Muscle layer of duodenum (tissue), 2 donors: ENCODE results near the gene SNW1.
"Not testable (repeated sequence)": the region's sequence is repeated elsewhere in the genome, so short reads cannot be mapped to it uniquely, and the experiment has no call there.

Experiments used
- H3K27ac ChIP-seq: one replicate; pipeline ENCODE4 v1.7.0; 2013; ENCODE audit warnings: mild to moderate bottlenecking, low read length
- H3K27me3 ChIP-seq: one replicate; pipeline ENCODE4 v1.7.0; 2013; ENCODE audit warnings: low read depth, mild to moderate bottlenecking, control low read depth, low read length
- H3K36me3 ChIP-seq, 2 donors: one replicate each; pipeline ENCODE4 v1.7.0; 2013; ENCODE audit warnings: low read length in 2 of 2, control low read depth in 1 of 2, mild to moderate bottlenecking in 1 of 2; ENCODE audit not compliant: insufficient read depth in 2 of 2, control insufficient read depth in 1 of 2
- H3K4me1 ChIP-seq, 2 donors: one replicate each; pipeline ENCODE4 v1.7.0; 2013; ENCODE audit warnings: low read length in 2 of 2, mild to moderate bottlenecking in 2 of 2, control low read depth in 1 of 2, moderate library complexity in 1 of 2; ENCODE audit not compliant: insufficient read depth in 2 of 2, control insufficient read depth in 1 of 2
- H3K4me3 ChIP-seq, 2 donors: one replicate each; pipeline ENCODE4 v1.7.0; 2013; ENCODE audit warnings: low read length in 2 of 2, low read depth in 1 of 2, mild to moderate bottlenecking in 1 of 2
- H3K9me3 ChIP-seq, 2 donors: one replicate each; pipeline ENCODE4 v1.7.0; 2013; ENCODE audit warnings: low read length in 2 of 2, control low read depth in 1 of 2, mild to moderate bottlenecking in 1 of 2; ENCODE audit not compliant: control insufficient read depth in 1 of 2
- donor health status: healthy.

Gene SNW1

GRCh38 chr14:77760381-77761204 is at the start of gene SNW1:
Gene SNW1 (minus strand): TSS chr14:77761156. CDS start chr14:77761127, 29 bp downstream.
- peaks cover 11 to 37% of the 10 kb centered on the region in 2 donors for H3K4me1 ChIP-seq
- H3K36me3 ChIP-seq = peaks cover 0 to 4% of the 10 kb centered on the region in 2 donors
- H3K27me3 ChIP-seq = no peaks in the 10 kb centered on the region
- no peaks in the 10 kb centered on the region for H3K9me3 ChIP-seq
- peak within 1 kb of the TSS; percentile 82 to 98 for H3K4me3 ChIP-seq
- peak within 1 kb of the TSS; percentile 99 for H3K27ac ChIP-seq

- H3K27me3 ChIP-seq = no peaks in the 10 kb centered on the region
- no peak overlapping the region for H3K27ac ChIP-seq
- H3K9me3 ChIP-seq = no peaks in the 10 kb centered on the region
- no peak overlapping the region for H3K4me3 ChIP-seq
- no peaks in the 10 kb centered on the region for H3K4me1 ChIP-seq
- no peaks in the 10 kb centered on the region for H3K36me3 ChIP-seq
Observed at GRCh38 chr14:77809011-77809410, 48.1 kb upstream of the SNW1 start.

GRCh38 chr14:77808250-77808649 is 47.3 kb upstream of the SNW1 start:
- Histone ChIP-seq H3K36me3 (no peaks in the 10 kb centered on the region), H3K4me1 (no peaks in the 10 kb centered on the region), H3K9me3 (no peaks in the 10 kb centered on the region), H3K4me3 (no peak overlapping the region), H3K27me3 (no peaks in the 10 kb centered on the region), H3K27ac (no peak overlapping the region)

GRCh38 chr14:77805706-77806105 is 44.8 kb upstream of the SNW1 start:
- no peaks in the 10 kb centered on the region for H3K4me1 ChIP-seq
- H3K4me3 ChIP-seq = no peak overlapping the region
- no peaks in the 10 kb centered on the region for H3K36me3 ChIP-seq
- H3K27me3 ChIP-seq = no peaks in the 10 kb centered on the region
- H3K9me3 ChIP-seq = no peaks in the 10 kb centered on the region
- H3K27ac ChIP-seq = no peak overlapping the region

GRCh38 chr14:77804592-77804991 is 43.6 kb upstream of the SNW1 start:
- no peaks in the 10 kb centered on the region for H3K36me3 ChIP-seq
- H3K27ac ChIP-seq = no peak overlapping the region
- H3K27me3 ChIP-seq = no peaks in the 10 kb centered on the region
- H3K9me3 ChIP-seq = no peaks in the 10 kb centered on the region
- no peak overlapping the region for H3K4me3 ChIP-seq
- H3K4me1 ChIP-seq = no peaks in the 10 kb centered on the region

GRCh38 chr14:77800814-77801213 is 39.9 kb upstream of the SNW1 start:
- Histone ChIP-seq H3K4me1 (no peaks in the 10 kb centered on the region), H3K27me3 (no peaks in the 10 kb centered on the region), H3K4me3 (peak overlapping the region; percentile 75 to 91), H3K27ac (peak overlapping the region; percentile 82), H3K9me3 (no peaks in the 10 kb centered on the region), H3K36me3 (no peaks in the 10 kb centered on the region)

GRCh38 chr14:77799863-77800730 is 39.1 kb upstream of the SNW1 start, which contains the start of gene ADCK1:
Gene ADCK1 (plus strand): TSS chr14:77800109. CDS start chr14:77818979, 18,870 bp downstream.
- Histone ChIP-seq H3K36me3 (no peaks in the 10 kb centered on the region), H3K27me3 (no peaks in the 10 kb centered on the region), H3K4me1 (no peaks in the 10 kb centered on the region), H3K9me3 (no peaks in the 10 kb centered on the region), H3K27ac (peak within 1 kb of the TSS; percentile 82), H3K4me3 (peak within 1 kb of the TSS; percentile 75 to 91)

- H3K27me3 ChIP-seq = not testable (repeated sequence)
Observed at GRCh38 chr14:77799456-77799855, 38.5 kb upstream of the SNW1 start.

GRCh38 chr14:77794357-77794756 is 33.4 kb upstream of the SNW1 start:
- Histone ChIP-seq H3K27ac (no peak overlapping the region), H3K4me3 (no peak overlapping the region), H3K9me3 (no peaks in the 10 kb centered on the region), H3K27me3 (no peaks in the 10 kb centered on the region), H3K4me1 (no peaks in the 10 kb centered on the region), H3K36me3 (no peaks in the 10 kb centered on the region)

More at GRCh38 chr14:77799456-77799855, 38.5 kb upstream of the SNW1 start:
- H3K9me3 ChIP-seq, H3K36me3 ChIP-seq, H3K4me1 ChIP-seq: not testable (repeated sequence)
- H3K4me3 ChIP-seq = peak overlapping the region; percentile 75 to 91
- H3K27ac ChIP-seq = peak overlapping the region; percentile 82

- H3K4me1 ChIP-seq, H3K4me3 ChIP-seq, H3K9me3 ChIP-seq, H3K27ac ChIP-seq, H3K36me3 ChIP-seq, H3K27me3 ChIP-seq: not testable (repeated sequence)
Observed at GRCh38 chr14:77793255-77793654, 32.3 kb upstream of the SNW1 start.

- no peaks in the 10 kb centered on the region for H3K4me1 ChIP-seq
- no peaks in the 10 kb centered on the region for H3K9me3 ChIP-seq
- no peaks in the 10 kb centered on the region for H3K36me3 ChIP-seq
- no peak overlapping the region for H3K27ac ChIP-seq
- no peak overlapping the region for H3K4me3 ChIP-seq
- H3K27me3 ChIP-seq = no peaks in the 10 kb centered on the region
Observed at GRCh38 chr14:77791225-77791600, 30.3 kb upstream of the SNW1 start.
